Neural cell (in vitro differentiated cells): ENCODE measurements around the gene PRKCSH. TPM values are rescaled to one million over a fixed set of nuclear protein-coding genes. Genes with fewer than 3 reads are reported as not detected.

Experiments used
- H2AFZ ChIP-seq: fragments of 200-600, 300-800 bp; sonication (generic), shearing (Covaris generic); 2 replicates; pipeline ENCODE4 v1.6.0; 2014; ENCODE audit warnings: low read depth, mild to moderate bottlenecking, antibody characterized with exemption, low read length, moderate library complexity
- H3F3A ChIP-seq: fragments of 200-600 bp; shearing (Covaris generic); 2 replicates; pipeline ENCODE4 v1.6.1; 2016; ENCODE audit warnings: mild to moderate bottlenecking, moderate library complexity, mixed read lengths, antibody characterized with exemption, low read length; ENCODE audit not compliant: insufficient read depth, poor library complexity, severe bottlenecking
- H3K27ac ChIP-seq: fragments of 200-600, 300-800 bp; sonication (generic), shearing (Covaris generic); 2 replicates; pipeline ENCODE4 v1.5.1; 2014; ENCODE audit warnings: mild to moderate bottlenecking, low read length, moderate library complexity
- H3K27me3 ChIP-seq: fragments of 300-800, 200-600 bp; sonication (generic), shearing (Covaris generic); 2 replicates; pipeline ENCODE4 v1.6.0; 2014; ENCODE audit warnings: mild to moderate bottlenecking, low read depth, low read length, moderate library complexity; ENCODE audit not compliant: insufficient read depth
- H3K36me3 ChIP-seq: fragments of 300-800, 200-600 bp; sonication (generic), shearing (Covaris generic); 2 replicates; pipeline ENCODE4 v1.5.1; 2014; ENCODE audit warnings: mild to moderate bottlenecking, antibody characterized with exemption, low read length, moderate library complexity; ENCODE audit not compliant: insufficient read depth
- H3K4me2 ChIP-seq: fragments of 300-800, 200-600 bp; sonication (generic), shearing (Covaris generic); 2 replicates; pipeline ENCODE4 v1.6.0; 2014; ENCODE audit warnings: mild to moderate bottlenecking, low read length
- H3K4me3 ChIP-seq: fragments of 300-800, 200-600 bp; sonication (generic), shearing (Covaris generic); 2 replicates; pipeline ENCODE4 v1.5.1; 2014; ENCODE audit warnings: mild to moderate bottlenecking, low read length, moderate library complexity
- H3K79me2 ChIP-seq: fragments of 200-600 bp; shearing (Covaris generic); replicated peaks from 2 replicates; pipeline ENCODE4 v1.6.0; 2014; ENCODE audit warnings: mild to moderate bottlenecking, low read length, moderate library complexity; ENCODE audit not compliant: insufficient read depth
- H3K9ac ChIP-seq: fragments of 300-800, 200-600 bp; sonication (generic), shearing (Covaris generic); 2 replicates; pipeline ENCODE4 v1.6.1; 2016; ENCODE audit warnings: mild to moderate bottlenecking, low read length, mixed read lengths
- H3K9me2 ChIP-seq: fragments of 200-600 bp; shearing (Covaris generic); 2 replicates; pipeline ENCODE4 v1.6.1; 2016; ENCODE audit warnings: mild to moderate bottlenecking, low read length, mixed read lengths; ENCODE audit not compliant: insufficient read depth
- H3K9me3 ChIP-seq: fragments of 200-600, 300-800 bp; sonication (generic), shearing (Covaris generic); 2 replicates; pipeline ENCODE4 v1.6.1; 2016; ENCODE audit warnings: mild to moderate bottlenecking, mixed run types, low read length, moderate library complexity, mixed read lengths
- H4K20me1 ChIP-seq: fragments of 200-600 bp; shearing (Covaris generic); 2 replicates; pipeline ENCODE4 v1.6.1; 2016; ENCODE audit warnings: mild to moderate bottlenecking, mixed run types; ENCODE audit not compliant: insufficient read depth
- CTCF ChIP-seq: fragments of 450-650 bp; IDR thresholded peaks from 2 replicates; pipeline ENCODE4 v1.5.1; 2014; ENCODE audit warnings: antibody characterized with exemption, mild to moderate bottlenecking, moderate library complexity; ENCODE audit not compliant: poor library complexity, severe bottlenecking
- EP300 ChIP-seq: fragments of 450-650 bp; conservative IDR thresholded peaks from 2 replicates; pipeline ENCODE4 v1.6.1; 2014; ENCODE audit warnings: antibody characterized with exemption, mild to moderate bottlenecking, moderate library complexity; ENCODE audit not compliant: poor library complexity, severe bottlenecking
- EZH2 ChIP-seq: fragments of 200-600, 300-800 bp; shearing (Covaris generic), sonication (generic); IDR thresholded peaks from 2 replicates; pipeline ENCODE4 v1.6.1; 2014; ENCODE audit warnings: antibody characterized with exemption, low read length, borderline replicate concordance, mild to moderate bottlenecking; ENCODE audit not compliant: insufficient read depth, poor library complexity, severe bottlenecking
- MXI1 ChIP-seq: fragments of 450-650 bp; conservative IDR thresholded peaks from 2 replicates; pipeline ENCODE4 v1.6.1; 2014; ENCODE audit warnings: antibody characterized with exemption, mild to moderate bottlenecking; ENCODE audit not compliant: poor library complexity, severe bottlenecking
- POLR2AphosphoS5 ChIP-seq: IDR thresholded peaks from 2 replicates; pipeline ENCODE4 v1.6.1; 2012
- RAD21 ChIP-seq: fragments of 450-650 bp; conservative IDR thresholded peaks from 2 replicates; pipeline ENCODE4 v1.6.1; 2014; ENCODE audit warnings: antibody characterized with exemption, mild to moderate bottlenecking, moderate library complexity
- REST ChIP-seq: IDR thresholded peaks from 2 replicates; pipeline ENCODE4 v1.6.1; 2012; ENCODE audit warnings: borderline replicate concordance
- SMC3 ChIP-seq: fragments of 450-650 bp; conservative IDR thresholded peaks from 2 replicates; pipeline ENCODE4 v1.6.1; 2014; ENCODE audit warnings: antibody characterized with exemption, mild to moderate bottlenecking, moderate library complexity; ENCODE audit not compliant: poor library complexity
- TAF1 ChIP-seq: IDR thresholded peaks from 2 replicates; pipeline ENCODE4 v1.6.1; 2012; ENCODE audit warnings: low read depth
- polyA plus RNA-seq: library from polyadenylated mRNA; depleted of rRNA; stranded (reverse); fragments of >200 nt; gene quantifications from 2 replicates; pipeline ENCODE4 v1.2.3, GENCODE V29; 2014

The PRKCSH gene
- polyA plus RNA-seq, 1 donor from 2014 or later: 29.6 TPM

- Histone ChIP-seq H3K9me2 (no peaks in the 10 kb centered on the region), H3K4me2 (no peak overlapping the region), H4K20me1 (no peaks in the 10 kb centered on the region), H2AFZ (no peak overlapping the region), H3K9me3 (no peaks in the 10 kb centered on the region), H3F3A (no peaks in the 10 kb centered on the region), H3K79me2 (no peaks in the 10 kb centered on the region), H3K27me3 (peaks cover 33% of the 10 kb centered on the region), H3K27ac (no peak overlapping the region), H3K36me3 (no peaks in the 10 kb centered on the region), H3K9ac (no peak overlapping the region), H3K4me3 (no peak overlapping the region)
- TF ChIP-seq CTCF (no peak), MXI1 (no peak), EP300 (no peak), RAD21 (no peak), SMC3 (no peak), TAF1 (no peak), POLR2AphosphoS5 (no peak), EZH2 (no peak), REST (no peak)
These were observed 20.9 kb upstream of the PRKCSH start for GRCh38 chr19:11414544-11414943.

GRCh38 chr19:11416346-11417052 is 18.9 kb upstream of the PRKCSH start:
- Histone ChIP-seq H3K9me3 (no peaks in the 10 kb centered on the region), H4K20me1 (no peaks in the 10 kb centered on the region), H3K4me2 (no peak overlapping the region), H3K27me3 (peaks cover 53% of the 10 kb centered on the region), H3F3A (no peaks in the 10 kb centered on the region), H3K4me3 (no peak overlapping the region), H3K36me3 (no peaks in the 10 kb centered on the region), H2AFZ (no peak overlapping the region), H3K27ac (no peak overlapping the region), H3K79me2 (no peaks in the 10 kb centered on the region), H3K9ac (no peak overlapping the region), H3K9me2 (no peaks in the 10 kb centered on the region)
- no peak for TF ChIP-seq TAF1
- no peak for TF ChIP-seq REST
- TF ChIP-seq EZH2: no peak
- no peak for TF ChIP-seq POLR2AphosphoS5
- TF ChIP-seq RAD21: no peak
- TF ChIP-seq EP300: no peak
- no peak for TF ChIP-seq SMC3
- no peak for TF ChIP-seq MXI1
- TF ChIP-seq CTCF: no peak
